ENCODE results near the gene DBNL.

The DBNL gene

GRCh38 chr7:44107116-44107960 lies 62.8 kb downstream of the DBNL start:
- FAIRE-seq = no peak
- no peak for DNase-seq (ENCODE audit: insufficient read length, low spot score)

GRCh38 chr7:44107961-44108767 lies 63.7 kb downstream of the DBNL start:
- no peak for DNase-seq (ENCODE audit: insufficient read length, low spot score)
- FAIRE-seq = no peak

DNA sequence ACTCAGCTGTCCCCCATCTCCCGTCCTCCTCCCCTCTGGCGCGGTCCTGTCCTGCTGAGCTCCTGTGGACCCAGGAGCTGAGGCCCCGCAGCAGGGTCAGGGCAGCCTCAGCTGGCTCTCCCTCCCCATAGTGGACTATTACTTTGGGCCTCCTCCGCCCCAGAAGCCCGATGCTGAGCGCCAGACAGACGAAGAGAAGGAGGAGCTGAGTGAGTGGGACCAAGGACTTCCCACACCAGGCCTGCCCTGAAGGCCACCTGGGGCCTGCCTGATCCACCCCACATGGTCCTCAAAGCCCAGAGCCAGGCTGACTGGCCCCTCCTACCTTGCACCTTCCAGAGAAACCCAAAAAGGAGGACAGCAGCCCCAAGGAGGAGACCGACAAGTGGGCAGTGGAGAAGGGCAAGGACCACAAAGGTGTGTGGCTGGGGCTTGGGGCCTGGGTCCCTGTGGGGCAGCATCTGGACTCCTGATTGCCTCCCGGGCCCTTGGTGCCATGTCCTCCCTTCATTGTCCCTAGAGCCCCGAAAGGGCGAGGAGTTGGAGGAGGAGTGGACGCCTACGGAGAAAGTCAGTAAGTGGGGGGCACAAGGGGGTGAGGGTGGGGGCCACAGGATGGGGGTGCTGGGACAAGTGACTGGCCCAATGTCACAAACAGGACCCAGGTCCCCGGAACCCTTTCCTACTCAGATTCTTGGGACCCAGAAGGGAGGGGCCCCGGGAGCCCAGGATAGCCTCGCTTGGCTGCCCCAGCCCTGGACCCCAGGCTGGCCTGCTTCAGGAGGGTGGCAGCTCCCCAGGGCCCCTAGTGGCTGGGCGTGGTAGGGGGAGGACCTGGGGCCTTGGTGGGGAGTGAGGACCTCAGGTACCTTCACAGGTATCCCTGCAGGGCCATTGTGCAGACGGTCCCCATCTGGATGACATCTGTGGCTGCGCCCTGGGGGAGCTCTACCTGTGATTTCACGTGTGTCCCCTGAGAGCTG lies 64.6 kb downstream of the DBNL start:
- DNase-seq (ENCODE audit: insufficient read length, low spot score) = no peak
- no peak for FAIRE-seq

DNA sequence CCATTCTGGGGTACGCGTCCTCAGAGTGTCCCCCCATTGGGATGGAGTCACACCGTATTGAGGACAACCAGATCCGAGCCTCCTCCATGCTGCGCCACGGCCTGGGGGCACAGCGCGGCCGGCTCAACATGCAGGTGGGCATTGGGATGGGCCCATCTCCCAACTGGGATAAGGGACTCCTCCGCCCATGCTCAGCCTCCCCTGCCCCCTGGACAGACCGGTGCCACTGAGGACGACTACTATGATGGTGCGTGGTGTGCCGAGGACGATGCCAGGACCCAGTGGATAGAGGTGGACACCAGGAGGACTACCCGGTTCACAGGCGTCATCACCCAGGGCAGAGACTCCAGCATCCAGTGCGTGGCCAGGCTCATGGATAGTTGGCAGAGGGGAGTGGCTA lies 65.5 kb downstream of the DBNL start:
- DNase-seq (ENCODE audit: insufficient read length, low spot score) (no peak), FAIRE-seq (no peak)

GRCh38 chr7:44110719-44111635 lies 66.5 kb downstream of the DBNL start:
- FAIRE-seq = no peak
- no peak for DNase-seq (ENCODE audit: insufficient read length, low spot score)
